Stimulated activated naive CD4-positive, alpha-beta T cell treated with Interleukin-2 at 50 U/mL for 16 hours (primary cell): Measurements from ENCODE around the gene DGKK.

ENCODE experiments used
- DNase-seq: peaks from one replicate; lab custom pipeline; 2025; lab: John Stamatoyannopoulos, UW

The DGKK gene

DNA sequence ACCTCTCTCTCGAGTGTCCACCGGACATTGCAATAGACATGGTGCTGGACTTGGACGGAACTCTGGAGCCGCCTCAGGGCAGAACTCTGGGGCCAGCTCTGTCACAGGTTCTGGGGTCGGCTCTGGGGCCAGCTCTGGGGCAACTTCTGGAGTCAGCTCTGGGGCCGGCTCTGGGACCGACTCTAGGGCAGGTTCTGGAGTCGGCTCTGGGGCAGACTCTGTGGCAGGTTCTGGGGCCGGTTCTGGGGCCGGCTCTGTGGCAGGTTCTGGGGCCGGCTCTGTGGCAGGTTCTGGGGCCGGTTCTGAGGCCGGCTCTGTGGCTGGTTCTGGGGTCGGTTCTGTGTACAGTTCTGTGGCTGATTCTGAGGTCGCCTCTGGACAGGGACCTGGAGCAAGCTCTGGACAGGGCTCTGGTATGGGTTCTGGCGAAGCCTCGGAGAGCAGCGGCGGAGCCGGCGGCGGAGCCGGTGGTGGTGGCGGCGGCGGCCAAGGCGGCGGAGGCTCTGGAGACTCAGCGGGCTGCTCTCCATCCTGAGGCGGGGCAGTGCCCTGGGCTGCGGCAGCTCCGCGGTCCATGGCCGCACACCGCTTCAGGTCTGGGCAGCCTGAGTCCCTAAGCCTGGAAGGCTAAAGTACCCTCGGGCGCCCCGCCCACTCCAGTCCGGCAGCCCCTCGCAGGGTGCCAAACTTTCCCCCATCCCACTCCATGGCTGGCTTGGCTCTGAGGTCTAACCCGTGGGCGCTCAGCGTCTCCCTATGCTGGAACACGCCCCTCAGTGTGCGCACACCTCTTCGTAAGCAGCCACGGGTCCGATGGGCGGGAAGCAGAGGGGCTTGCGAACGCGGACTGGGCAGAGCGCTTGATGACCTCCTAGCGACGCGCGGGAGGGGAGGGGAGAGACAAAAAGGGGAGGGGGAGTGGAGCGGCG, at the start of gene DGKK:
TSS of gene DGKK (minus strand) at position 723 of the 929 bp plus-strand sequence. CDS start at position 576, 147 bp downstream.
- DNase-seq: no peak

- DNase-seq: no peak
Measured at GRCh38 chrX:50514811-50515210, 44.2 kb upstream of the DGKK start.

GRCh38 chrX:50497114-50497513, 26.5 kb upstream of the DGKK start:
- DNase-seq: no peak

DNA sequence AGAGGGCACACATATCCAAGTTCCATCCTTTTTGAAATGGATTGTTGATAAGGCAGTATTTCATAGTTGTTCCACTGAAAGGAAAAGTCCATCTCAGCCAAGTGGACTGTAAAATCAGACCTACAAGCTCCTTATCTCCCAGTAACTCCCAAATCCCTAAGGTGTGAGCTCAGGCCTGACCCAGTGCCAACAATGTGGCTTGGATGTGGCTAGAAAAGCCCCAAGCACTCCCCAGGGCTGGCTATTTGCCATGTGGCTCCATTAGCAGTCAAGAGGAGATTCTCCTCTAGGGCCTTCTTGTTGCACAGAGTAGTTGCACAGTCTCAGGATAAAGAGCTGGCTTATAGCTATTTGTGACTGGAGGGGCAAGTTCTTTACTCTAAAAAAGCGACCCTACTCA, 25.0 kb upstream of the DGKK start:
- DNase-seq: no peak

- DNase-seq: no peak
Measured at GRCh38 chrX:50492720-50493119, 22.1 kb upstream of the DGKK start.

- DNase-seq: no peak
Measured at GRCh38 chrX:50484662-50485061, 14.0 kb upstream of the DGKK start.

DNA sequence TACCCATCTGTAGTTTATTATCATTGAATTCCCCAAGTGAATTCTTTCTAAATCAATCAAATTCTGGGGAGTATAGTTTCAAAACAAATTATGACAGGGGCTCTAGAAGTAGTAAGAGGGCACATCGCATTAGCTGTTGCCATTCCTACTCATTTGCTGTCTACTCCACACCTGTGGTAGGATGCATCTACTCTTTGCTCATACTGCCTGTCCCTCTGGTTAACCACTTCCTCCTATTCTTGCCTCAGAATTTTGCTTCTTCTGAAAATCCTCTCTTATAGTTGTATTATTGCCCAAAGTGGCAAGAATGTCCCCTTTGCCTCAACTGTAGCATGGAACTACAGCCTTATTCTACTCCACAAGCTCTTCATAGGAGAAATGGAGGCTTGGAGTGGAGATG, 12.7 kb upstream of the DGKK start:
- no peak for DNase-seq

GRCh38 chrX:50475208-50475607, 4.6 kb upstream of the DGKK start:
- DNase-seq: no peak

- DNase-seq: no peak
Measured at GRCh38 chrX:50471390-50471789, 765 bp upstream of the DGKK start.

GRCh38 chrX:50469206-50469605, 1.4 kb downstream of the DGKK start:
- no peak for DNase-seq

- DNase-seq: no peak
Measured at GRCh38 chrX:50459615-50460014, 11.0 kb downstream of the DGKK start.

- DNase-seq: no peak
Measured at GRCh38 chrX:50458483-50458882, 12.1 kb downstream of the DGKK start.

GRCh38 chrX:50456712-50457484, 13.7 kb downstream of the DGKK start:
- DNase-seq: no peak

GRCh38 chrX:50452782-50453181, 17.8 kb downstream of the DGKK start:
- no peak for DNase-seq

- no peak for DNase-seq
Measured at GRCh38 chrX:50450324-50450723, 20.3 kb downstream of the DGKK start.

GRCh38 chrX:50448565-50448964, 22.1 kb downstream of the DGKK start:
- DNase-seq: no peak

- no peak for DNase-seq
Measured at GRCh38 chrX:50447535-50447934, 23.1 kb downstream of the DGKK start.

DNA sequence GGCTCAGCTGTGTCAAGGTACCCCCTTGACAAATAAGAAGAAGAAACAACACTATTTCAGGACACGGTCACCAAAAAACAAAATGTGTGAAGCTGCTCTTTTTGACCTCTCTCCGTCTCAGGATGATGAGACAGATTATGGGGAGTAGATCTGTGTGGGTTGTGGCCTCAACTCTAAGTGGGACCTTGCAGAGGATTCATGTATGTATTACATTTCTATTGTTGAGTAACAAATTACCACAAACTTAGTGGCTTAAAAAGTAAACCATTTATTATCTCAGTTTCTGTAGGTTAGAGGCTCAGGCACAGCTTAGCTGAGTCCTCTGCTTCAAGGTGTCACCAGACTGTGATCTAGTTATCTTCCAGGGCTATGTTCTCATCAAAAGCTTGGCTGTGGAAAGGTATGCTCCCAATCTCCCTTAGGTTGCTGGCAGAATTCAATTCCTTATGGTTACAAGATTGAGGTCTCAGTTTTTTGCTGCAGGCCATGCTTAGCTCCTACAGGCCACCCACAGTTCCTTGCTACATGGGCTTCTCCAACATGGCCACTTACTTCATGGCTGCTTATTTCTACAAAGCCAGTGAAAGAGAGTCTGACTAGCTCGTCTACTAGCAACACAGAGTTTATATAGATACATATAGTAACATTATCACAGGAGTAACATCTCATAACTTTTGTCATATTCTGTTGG, 28.1 kb downstream of the DGKK start:
- DNase-seq: no peak

GRCh38 chrX:50436797-50437196, 33.8 kb downstream of the DGKK start:
- no peak for DNase-seq

DNA sequence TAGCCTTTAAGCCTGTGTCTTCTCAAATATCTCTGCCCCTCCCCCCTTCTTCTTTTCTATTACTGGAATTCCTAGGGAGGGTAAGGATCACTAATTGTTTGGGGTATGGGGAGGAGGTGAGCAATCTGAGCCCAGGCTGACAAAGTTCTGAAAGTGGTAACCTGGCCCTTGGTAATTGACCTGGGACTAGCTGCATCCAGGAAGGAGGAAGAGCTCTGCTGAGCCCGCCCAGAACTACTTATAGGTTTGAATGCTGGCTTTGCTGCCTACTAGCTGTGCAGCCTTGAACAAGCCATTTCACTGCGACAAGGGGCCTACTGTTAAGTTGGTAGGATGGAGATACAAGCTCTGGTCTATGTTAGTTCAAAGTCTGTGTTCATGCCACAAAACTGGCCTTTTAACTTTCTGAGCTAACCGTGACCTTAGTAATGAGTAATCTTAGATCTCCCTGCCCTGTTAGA, 37.8 kb downstream of the DGKK start:
- no peak for DNase-seq

- no peak for DNase-seq
Measured at GRCh38 chrX:50431623-50432022, 39.0 kb downstream of the DGKK start.

DNA sequence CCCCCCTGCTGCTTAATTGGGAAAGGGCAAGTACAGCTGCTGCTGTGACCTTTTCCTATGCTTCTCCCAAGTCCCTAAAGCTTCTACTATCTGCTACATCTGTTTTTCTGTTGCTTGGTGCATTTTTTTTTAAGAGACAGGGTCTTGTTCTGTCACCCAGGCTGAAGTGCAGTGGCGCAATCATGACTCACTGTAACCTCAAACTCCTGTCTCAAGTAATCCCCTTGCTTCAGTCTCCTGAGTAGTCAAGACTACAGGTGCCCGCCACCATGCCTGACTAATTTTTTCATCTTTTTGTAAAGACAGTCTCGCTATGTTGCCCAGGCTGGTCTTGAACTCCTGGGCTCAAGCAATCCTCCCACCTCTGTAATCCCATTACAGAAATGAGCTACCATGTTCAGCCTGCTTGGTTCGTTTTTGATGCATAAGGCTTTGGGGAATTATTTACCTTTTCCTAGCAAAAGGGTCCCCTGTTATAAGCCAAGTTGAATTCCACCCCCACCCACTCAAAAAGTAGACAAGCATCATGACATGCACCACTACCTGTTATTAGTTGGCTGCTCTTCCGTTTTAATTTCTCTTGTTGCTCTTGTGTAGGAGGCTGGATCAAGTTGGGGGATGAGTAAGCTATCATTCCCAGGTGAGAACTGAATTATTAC, 39.6 kb downstream of the DGKK start:
- DNase-seq: no peak
